PC-9 (cell line): ENCODE data around the gene NACA.

Experiments used
- EZH2 ChIP-seq: fragments of 200-600 bp; sonication (generic); IDR thresholded peaks from 2 replicates; pipeline ENCODE4 v1.8.0; 2017; ENCODE audit warnings: antibody characterized with exemption, low read depth
- TF ChIP-seq, protein P1 (sequence below): fragments of 200-600 bp; sonication (generic); conservative IDR thresholded peaks from 2 replicates; pipeline ENCODE4 v1.6.1; 2017; ENCODE audit warnings: mixed run types, antibody characterized with exemption, mild to moderate bottlenecking, moderate library complexity

DNA sequence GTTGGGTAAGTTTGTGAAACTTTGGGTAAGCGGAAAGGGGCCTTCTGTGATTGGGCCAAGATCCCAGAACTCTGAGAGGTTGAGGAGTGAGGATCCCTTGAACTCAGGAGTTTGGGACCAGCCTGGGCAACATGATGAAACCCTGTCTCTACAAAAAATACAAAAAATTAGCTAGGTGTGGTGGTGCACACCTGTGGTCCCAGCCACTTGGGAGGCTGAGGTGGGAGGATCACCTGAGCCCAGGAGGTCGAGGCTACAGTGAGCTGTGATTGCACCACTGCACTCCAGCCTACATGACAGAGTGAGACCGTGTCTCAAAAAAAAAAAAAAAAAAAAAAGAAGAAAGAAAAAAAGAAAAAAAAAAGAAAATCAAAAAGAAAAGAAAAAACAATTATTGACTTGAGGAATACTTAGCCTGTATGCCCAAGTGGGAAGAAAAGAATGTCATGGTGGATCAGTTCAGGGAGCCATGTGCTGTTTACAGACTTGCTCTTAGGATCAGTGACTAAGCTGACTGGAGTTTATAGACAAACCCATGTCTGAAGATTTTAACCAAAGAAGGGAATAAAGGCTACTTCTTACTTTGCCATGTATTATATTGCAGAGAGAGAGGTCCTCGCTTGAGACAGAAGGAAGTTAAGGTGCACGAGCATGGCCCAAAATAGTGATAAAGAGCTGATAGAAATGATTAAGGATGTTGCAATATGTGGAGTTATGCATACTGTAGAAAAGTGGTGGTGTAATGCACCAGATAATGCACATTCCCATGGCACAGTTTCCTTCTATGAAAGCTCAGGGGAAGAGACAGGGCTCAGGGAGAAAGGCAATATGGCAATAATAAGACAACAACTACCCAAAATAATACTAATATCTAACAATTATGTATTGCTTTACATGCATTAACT lies 38.9 kb upstream of the NACA start:
- TF ChIP-seq, protein P1, sequence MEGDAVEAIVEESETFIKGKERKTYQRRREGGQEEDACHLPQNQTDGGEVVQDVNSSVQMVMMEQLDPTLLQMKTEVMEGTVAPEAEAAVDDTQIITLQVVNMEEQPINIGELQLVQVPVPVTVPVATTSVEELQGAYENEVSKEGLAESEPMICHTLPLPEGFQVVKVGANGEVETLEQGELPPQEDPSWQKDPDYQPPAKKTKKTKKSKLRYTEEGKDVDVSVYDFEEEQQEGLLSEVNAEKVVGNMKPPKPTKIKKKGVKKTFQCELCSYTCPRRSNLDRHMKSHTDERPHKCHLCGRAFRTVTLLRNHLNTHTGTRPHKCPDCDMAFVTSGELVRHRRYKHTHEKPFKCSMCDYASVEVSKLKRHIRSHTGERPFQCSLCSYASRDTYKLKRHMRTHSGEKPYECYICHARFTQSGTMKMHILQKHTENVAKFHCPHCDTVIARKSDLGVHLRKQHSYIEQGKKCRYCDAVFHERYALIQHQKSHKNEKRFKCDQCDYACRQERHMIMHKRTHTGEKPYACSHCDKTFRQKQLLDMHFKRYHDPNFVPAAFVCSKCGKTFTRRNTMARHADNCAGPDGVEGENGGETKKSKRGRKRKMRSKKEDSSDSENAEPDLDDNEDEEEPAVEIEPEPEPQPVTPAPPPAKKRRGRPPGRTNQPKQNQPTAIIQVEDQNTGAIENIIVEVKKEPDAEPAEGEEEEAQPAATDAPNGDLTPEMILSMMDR = no peak
- TF ChIP-seq EZH2 = no peak
